Fibroblast of gingiva (primary cell): ENCODE data around the gene QPRT.
"Not testable (repeated sequence)": the region's sequence is repeated elsewhere in the genome, so short reads cannot be mapped to it uniquely, and the experiment has no call there.

Source experiments
- DNase-seq: peaks from one replicate; pipeline ENCODE4 v3.0.0-alpha.2; 2011; ENCODE audit warnings: low read depth

QPRT gene

GRCh38 chr16:29694384-29695195, 15.6 kb downstream of the QPRT start:
- DNase-seq: peak; percentile 26

- DNase-seq: not testable (repeated sequence)
Observed at GRCh38 chr16:29695675-29696074, 16.7 kb downstream of the QPRT start.

- DNase-seq: no peak
Observed at GRCh38 chr16:29696881-29697331, 17.9 kb downstream of the QPRT start.

GRCh38 chr16:29697391-29697790, 18.4 kb downstream of the QPRT start:
- no peak for DNase-seq

- no peak for DNase-seq
Observed at GRCh38 chr16:29698042-29698441, 19.1 kb downstream of the QPRT start.

- DNase-seq: no peak
Observed at GRCh38 chr16:29698484-29699323, 19.7 kb downstream of the QPRT start.

- no peak for DNase-seq
Observed at GRCh38 chr16:29699324-29700219, 20.6 kb downstream of the QPRT start.

GRCh38 chr16:29700253-29700987, 21.4 kb downstream of the QPRT start:
- peak; percentile 80 for DNase-seq

- no peak for DNase-seq
Observed at GRCh38 chr16:29701214-29701555, 22.2 kb downstream of the QPRT start.

- DNase-seq: no peak
Observed at GRCh38 chr16:29702269-29702668, 23.3 kb downstream of the QPRT start.

- no peak for DNase-seq
Observed at GRCh38 chr16:29705030-29705429, 26.1 kb downstream of the QPRT start.

GRCh38 chr16:29707160-29707559, 28.2 kb downstream of the QPRT start:
- DNase-seq: not testable (repeated sequence)

- DNase-seq: no peak
Observed at GRCh38 chr16:29708917-29709600, 30.1 kb downstream of the QPRT start.

GRCh38 chr16:29709657-29710056, 30.7 kb downstream of the QPRT start:
- not testable (repeated sequence) for DNase-seq

- DNase-seq: peak; percentile 52
Observed at GRCh38 chr16:29710227-29711219, 31.5 kb downstream of the QPRT start.

- no peak for DNase-seq
Observed at GRCh38 chr16:29712809-29713208, 33.8 kb downstream of the QPRT start.

GRCh38 chr16:29714396-29714795, 35.4 kb downstream of the QPRT start:
- no peak for DNase-seq

GRCh38 chr16:29714972-29715371, 36.0 kb downstream of the QPRT start:
- DNase-seq: no peak

- DNase-seq: no peak
Observed at GRCh38 chr16:29717113-29717512, 38.1 kb downstream of the QPRT start.

- DNase-seq: no peak
Observed at GRCh38 chr16:29719063-29719462, 40.1 kb downstream of the QPRT start.
